NCI-H524 treated with DMSO at 0.1 percent for 48 hours (cell line): ENCODE results near the gene TSEN15.
"Not testable (repeated sequence)": the region's sequence is repeated elsewhere in the genome, so short reads cannot be mapped to it uniquely, and the experiment has no call there.

Experiments used
- DNase-seq: peaks from one replicate; lab custom pipeline; 2025; lab: John Stamatoyannopoulos, UW

The TSEN15 gene

GRCh38 chr1:184053881-184054280 lies 2.4 kb downstream of the TSEN15 start:
- no peak for DNase-seq

DNA sequence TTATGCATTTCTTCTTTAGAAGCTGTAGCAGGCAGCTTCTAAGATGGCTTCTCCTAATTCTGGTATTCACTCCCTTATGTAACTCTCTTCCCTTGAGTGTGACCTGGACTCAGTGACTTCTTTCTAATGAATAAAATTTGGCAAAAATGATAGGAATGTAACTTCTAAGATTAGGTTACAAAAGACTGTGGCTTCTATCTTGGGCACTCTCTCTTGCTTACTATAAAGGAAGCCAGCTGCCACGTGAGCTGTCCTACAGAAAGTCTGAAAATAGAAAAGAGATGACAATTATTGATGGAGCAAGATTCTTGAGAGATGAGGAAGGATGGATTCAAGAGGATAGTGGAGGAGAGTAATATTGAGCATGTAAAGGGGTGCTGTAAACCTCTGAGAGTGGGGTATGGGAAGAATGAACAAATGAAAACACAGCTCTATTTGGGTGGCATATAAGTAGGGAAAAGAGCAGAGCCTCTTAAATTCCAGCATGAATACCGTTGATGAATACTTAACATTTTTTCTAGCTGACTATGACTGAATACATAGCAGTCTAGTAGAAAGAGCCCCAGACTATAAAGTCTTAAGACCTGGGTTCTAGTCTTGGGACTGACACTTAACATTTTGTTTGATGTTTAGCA lies 5.5 kb downstream of the TSEN15 start:
- DNase-seq, result no peak

DNA sequence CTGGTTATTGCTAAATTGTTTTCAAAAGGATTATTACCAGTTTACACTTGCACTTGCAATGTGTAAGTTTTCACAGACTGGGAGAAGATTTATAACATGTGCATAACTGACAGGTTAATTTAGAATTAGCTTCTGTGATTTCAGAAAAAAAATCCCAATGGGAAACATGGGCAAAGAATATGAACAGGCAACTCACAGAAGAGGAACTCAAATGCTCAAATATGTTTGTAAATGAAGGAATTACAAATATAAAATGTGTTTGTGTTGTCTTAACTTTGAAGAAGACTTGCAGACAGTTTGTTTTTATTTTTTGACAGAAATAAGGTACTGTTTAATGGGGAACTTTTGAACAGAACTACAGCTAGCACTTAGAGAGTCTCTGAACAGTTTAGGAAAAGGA lies 8.4 kb downstream of the TSEN15 start:
- DNase-seq, result no peak

DNA sequence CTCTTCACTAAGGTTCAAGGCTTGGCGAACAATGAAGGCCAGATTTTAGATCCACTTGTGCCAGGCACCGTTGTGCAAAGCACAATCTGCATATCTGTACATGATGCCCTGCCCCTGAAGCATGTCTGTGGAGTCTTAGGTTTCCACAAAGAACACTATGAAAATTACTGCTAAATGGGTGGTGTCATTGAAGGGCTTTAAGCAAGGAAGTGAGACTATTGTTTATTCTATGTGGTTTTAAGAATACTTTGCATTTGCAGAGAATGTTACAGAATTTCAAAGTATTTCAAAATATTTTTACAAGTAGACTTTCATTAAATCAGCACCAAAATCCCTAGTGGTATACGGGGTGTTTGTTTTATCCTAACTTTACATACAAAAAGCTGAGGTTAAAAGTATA lies 8.8 kb downstream of the TSEN15 start:
- DNase-seq, result no peak

DNA sequence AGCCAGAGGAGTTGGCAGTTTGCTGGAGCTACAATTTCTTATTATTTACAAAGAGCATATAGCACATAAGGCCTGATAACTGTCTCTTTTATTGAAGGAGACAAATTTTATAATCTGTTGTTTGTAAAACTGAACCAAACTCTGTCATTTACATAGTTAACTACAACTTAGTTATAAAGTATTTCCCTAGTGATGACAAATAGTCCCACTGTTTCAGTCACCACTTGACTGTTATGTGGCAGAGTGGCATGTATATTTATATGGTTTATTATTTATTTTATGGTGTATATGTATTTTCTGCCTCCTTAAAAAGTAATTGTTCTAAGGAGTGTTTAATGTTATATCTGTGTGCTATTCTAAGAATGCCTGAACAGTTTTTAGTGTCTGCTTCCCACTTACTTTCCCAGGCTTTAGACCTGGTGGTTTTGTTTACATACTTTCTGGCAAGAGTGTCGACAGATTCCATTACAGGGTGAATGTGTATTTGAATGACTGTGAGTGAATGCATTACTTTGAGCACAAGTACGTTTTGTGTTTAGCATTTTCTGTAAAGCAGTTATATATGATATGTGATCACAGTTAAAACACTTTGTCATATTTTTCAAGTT lies 10.0 kb downstream of the TSEN15 start:
- no peak for DNase-seq

GRCh38 chr1:184062640-184063286 lies 11.2 kb downstream of the TSEN15 start:
- no peak for DNase-seq

DNA sequence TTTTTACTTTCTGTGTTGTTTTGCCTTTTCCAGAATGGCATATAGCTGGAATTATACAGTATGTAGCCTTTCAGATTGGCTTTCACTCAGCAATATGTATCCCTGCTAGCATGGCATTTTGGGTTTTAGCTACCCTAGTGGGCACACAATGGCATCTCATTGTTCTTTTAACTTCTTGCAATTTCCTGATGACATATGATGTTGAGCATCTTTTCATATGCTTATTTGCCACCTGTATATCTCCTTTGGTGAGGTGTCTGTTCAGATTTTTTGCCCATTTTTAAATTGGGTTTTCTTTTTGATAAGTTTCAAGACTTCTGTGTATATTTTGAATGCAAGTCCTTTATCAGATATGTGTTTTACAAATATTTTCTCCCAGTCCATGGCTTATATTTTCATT lies 14.0 kb downstream of the TSEN15 start:
- no peak for DNase-seq

GRCh38 chr1:184068354-184068753 lies 16.8 kb downstream of the TSEN15 start:
- DNase-seq, result no peak

DNA sequence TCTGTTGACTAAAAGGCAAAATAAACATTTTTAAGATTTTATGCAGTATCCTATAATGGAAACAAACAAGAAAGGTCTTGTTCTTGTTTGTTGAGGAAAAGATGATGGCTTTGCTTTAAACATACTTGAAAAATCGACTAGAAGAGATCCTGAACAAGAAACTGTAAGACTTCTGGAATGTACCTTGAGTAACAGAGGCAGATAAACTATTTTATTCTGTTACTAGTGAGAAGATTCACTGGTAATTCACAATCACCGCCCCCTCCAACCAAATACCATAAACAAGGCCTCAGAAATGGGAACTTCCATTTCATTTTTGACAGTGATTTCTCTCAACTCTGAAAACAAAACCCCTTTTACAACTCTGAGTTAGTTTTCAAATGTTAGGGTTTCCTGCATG lies 18.1 kb downstream of the TSEN15 start:
- DNase-seq, result no peak

DNA sequence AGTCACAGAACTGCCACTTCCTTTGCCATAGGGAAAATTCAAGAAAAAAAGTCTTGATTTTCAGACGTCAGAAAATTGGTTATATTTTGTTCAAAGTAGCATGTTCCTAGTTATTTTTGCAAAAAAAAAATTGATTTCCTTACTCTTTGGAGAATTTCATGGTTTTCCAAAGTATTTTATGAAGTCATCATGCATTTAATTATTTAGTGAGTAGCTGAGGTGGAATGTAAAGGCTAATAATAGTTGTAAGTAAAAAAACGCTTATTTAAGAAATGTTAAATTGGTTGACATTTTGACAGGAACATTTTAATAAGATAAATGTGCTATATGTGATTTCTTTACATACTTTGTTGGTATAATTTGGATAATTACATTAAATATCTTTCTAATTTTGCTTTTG lies 20.8 kb downstream of the TSEN15 start:
- DNase-seq, result no peak

DNA sequence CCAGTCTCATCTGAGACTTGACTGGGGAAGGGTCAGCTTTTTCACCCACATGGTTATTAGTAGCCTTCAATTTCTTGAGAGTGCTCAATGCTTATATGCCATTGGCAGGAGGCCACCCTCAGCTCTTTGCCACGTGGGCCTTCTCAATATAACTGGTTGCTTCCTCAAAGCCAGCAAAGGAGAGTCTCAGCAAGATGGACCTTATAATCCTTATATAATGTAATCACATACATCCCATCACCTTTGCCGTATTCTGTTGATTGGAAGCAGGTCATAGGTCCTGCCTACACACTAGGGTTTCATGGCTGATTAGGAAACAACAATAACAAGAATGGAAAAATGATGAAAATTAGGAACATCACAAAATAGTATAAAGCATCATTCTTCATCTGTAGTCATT lies 22.9 kb downstream of the TSEN15 start:
- DNase-seq, result no peak

- peak; percentile 27 for DNase-seq
Measured at GRCh38 chr1:184075055-184076029, 23.8 kb downstream of the TSEN15 start.

DNA sequence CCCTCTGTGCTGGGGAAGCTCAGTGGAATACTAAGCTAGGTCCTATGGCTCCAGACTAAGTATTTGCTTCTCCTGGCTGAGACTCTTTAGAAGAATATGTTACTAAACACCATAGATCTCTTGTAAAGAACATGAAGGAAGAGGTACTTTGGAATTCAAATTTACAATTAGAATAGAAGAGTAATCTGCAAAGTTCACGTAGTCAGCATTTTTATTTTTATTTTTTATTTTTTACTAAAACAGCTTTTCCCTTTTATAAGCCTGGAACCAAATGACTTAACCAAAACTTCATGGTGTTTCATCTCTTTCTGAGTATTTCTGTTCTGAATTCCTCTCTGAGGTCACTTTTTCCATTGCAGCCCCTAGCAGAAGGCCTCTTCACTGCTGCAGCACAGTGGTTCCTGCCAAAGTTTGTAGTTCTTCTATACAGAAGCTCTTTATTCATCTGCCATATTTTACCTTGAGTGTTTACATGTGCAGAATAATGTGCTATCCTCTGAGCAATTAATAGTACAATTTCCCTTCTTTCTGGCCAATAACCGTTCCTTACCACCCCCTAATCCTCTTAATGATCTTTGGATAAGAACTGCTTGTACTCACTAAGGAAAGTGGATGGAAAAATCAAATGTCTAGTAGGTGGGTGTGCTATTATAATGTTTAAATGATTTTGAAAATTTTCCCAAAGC lies 27.2 kb downstream of the TSEN15 start:
- DNase-seq, result peak; percentile 35

- DNase-seq, result no peak
Measured at GRCh38 chr1:184080309-184080708, 28.8 kb downstream of the TSEN15 start.

DNA sequence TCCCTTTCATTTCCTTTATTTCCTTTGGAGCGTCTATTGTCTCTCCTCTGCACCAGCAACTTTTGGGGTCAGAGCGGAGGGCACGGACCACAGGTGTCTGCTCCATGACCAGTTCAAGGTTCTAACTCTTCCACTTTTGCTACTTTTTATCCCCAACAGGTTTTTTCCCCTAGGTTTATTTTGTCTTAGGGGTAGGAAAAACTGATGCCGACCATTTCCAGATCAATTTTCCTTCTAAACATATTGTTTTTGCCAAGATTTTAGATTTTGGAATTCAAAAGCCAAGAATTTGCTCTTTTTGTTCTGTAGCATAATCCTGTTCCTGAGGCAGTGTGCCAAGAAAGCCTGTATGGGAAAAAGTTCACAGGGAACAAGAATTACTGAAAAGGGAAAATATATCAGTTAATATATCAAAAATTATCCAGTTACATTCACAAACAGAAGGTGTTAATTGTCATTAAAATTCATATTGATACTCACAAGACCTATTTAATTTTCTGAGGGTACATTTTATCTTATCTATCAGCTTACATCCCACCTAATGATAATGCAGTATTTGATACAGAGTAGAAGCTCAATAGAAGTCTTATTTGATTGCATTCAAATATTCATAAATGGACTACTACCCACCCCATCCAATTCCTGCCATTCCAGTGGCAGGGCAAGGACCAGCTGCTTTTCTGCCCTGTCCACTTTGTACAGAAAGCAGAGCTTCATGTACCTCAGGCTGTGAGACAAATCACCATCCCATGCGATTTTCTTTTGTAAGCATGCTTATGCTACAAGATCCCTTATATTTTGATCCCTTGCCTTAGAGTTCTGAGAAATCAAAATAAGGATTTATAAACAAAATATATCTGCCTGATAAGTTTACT lies 31.2 kb downstream of the TSEN15 start:
- no peak for DNase-seq

DNA sequence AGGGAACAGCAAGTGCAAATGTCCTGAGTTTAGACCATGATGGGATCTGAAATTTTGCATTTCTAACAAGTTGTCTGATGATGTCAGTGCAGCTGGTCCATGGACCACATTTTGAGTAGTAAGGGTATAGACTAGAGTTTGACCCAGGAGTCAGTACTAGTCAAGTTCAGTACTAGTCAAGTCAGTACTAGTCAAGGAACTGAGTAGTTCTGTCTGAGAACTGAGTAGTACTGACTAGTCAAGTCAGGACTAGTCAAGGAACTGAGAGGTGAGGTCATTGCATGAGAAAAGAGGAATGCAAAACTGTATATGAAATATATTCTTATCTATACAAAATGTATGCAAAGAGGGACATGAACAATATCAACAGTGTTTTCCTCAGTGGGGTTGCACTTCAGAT lies 34.1 kb downstream of the TSEN15 start:
- no peak for DNase-seq

- DNase-seq, result no peak
Measured at GRCh38 chr1:184088037-184088436, 36.5 kb downstream of the TSEN15 start.

DNA sequence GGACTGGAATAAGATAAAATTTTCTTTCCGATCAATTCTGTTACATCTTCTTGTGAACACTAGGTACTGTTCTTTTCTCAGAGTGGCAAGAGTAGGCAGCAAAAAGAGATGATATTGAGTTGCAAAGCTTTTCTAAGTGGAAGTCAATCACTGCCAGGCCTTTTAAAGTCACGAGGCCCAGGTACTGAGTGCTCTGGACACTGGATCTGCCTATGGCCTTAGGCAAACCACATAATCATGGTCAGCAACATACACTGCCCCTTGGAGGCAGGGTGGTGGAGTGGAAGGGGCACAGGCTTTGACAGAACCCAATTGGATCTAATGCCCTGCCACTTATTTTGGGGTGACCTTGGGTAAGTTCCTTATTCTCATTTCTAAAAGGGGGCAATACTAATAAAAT lies 41.5 kb downstream of the TSEN15 start:
- no peak for DNase-seq

GRCh38 chr1:184096005-184096404 lies 44.5 kb downstream of the TSEN15 start:
- DNase-seq, result no peak

- DNase-seq, result not testable (repeated sequence)
Measured at GRCh38 chr1:184096580-184096979, 45.0 kb downstream of the TSEN15 start.

GRCh38 chr1:184101141-184101540 lies 49.6 kb downstream of the TSEN15 start:
- DNase-seq, result no peak
